HG03575 (cell line): ENCODE measurements around the gene PPP1CB.
"Not testable (repeated sequence)": the region's sequence is repeated elsewhere in the genome, so short reads cannot be mapped to it uniquely, and the experiment has no call there.

Experiments
- ATAC-seq: cut with Tn5 transposase; IDR thresholded peaks from one replicate; pipeline ENCODE4 v1.9.1; 2021; ENCODE audit not compliant: unreplicated experiment, insufficient number of reproducible peaks, low FRiP score; ENCODE audit errors: extremely low read depth

The PPP1CB gene

DNA sequence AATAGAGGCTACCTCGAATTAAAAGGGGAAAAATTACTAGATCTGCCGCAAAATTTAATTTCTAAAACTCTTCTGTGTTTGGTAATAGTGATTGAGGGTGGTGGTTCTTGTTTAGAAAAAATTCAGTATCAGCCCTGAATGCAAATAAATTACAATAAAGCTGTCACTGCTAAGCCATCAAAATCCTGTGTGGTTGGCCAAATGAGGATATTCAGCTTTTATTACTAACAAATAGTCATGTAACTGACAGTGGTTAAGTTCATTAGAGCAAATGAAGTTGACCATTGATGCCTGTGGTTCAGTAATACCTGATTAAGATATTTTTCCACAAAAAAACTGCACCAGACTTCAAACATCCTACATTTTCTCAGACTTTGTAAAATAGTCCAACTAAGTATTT is 14.4 kb downstream of the PPP1CB start:
- no peak for ATAC-seq

DNA sequence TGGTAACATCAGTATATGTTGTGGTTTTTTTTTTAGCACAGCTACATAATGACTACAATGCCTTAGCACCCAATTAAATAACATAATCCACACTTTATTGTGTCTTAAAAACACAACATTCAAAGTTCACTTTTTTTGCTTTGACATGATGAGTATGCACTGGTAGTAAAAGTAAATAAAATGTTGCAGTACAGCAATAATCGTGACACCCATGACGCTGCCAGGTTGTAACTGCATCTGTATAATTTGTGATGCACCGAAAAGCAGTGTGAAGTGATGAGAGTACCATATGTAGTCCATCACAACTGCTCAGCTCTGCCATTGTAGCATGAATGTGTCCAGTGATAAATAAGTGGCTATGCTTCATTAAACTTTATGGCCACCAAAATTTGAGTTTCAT is 15.7 kb downstream of the PPP1CB start:
- no peak for ATAC-seq

DNA sequence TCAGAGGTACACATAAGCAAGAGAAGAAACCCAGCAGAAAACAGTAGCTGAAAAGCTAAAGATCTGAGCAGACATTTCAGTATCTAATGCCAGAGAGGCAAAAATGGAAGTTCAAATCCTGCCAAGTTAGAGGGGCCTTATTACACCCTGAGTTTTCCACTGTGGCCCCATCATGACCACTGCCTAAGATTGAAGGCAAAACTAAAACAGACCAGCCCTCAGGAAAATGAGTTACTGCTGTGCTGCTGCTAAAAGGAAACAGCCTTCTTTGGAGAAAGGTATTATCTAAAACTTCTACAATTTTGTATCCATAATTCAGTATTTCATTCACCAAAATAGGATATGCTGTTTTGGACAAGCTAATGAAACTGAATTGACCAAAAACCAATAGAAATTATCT is 16.8 kb downstream of the PPP1CB start:
- ATAC-seq, result no peak

DNA sequence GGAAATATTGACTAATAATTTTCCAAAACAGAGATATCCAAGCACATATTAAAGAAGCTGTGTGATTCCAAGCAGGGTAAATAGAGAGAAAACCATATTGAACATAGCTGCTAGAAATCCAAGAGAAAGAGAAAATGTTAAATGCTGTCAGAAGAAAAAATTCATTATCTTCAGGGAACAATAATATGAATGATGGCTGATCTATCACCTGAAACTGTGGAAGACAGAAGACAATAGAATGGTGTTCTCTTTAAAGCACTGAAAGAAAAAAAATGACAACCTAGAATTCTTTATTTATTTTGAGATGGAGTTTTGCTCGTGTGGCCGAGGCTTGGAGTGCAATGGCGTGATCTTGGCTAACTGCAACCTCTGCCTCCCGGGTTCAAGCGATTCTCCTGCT is 17.3 kb downstream of the PPP1CB start:
- ATAC-seq, result no peak

DNA sequence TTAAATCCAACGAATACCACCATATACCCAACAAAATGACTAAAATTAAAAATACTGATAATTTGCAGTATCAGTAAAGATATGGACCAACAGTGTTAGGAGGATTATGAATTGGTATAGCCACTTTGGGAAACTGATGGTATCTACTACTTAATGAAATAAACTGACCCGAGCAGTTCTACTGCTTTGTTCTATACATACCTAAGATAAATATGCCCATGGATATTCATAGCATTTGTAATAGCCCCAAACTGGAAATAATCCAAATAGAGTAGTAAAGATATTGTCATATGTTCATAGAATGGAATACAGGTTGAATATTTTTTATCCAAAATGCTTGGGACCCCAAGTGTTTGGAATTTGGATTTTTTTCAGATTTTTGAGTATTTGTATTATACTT is 20.7 kb downstream of the PPP1CB start:
- ATAC-seq, result no peak

DNA sequence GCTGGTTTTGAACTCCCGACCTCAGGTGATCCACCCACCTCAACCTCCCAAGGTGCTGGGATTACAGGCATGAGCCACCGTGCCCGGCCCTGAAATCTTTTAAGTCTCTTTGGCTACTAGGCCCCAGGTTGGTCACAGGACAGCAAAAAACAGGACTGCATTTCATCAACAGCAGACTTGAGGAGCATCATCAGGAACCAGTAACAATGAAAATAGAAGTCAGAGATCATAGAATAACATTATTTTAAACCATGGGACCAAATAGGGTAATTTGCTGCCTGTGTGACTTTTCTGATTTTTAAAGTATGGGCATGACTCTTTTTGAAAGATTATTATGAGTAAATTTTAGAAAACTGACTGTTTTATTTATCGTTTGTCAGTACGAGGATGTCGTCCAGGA is 24.8 kb downstream of the PPP1CB start:
- ATAC-seq, result no peak

DNA sequence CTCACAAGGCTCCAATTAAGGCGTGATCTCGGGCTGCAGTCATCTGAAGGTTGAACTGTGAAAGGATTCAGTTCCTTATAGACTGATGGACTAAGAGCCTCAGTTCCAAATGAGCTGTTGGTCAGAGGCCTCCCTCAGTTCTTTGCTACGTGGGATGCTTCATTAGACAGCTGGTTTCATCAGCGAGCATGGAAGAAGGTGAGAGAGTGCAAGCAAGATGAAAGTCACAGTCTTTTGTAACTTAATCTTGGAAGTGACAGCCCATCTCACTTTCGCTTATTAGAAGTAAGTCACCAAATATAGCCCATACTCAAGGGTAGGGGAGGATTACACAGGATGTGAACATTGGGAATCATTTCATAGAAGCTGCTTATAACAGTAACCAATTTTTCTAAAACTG is 26.8 kb downstream of the PPP1CB start:
- no peak for ATAC-seq

DNA sequence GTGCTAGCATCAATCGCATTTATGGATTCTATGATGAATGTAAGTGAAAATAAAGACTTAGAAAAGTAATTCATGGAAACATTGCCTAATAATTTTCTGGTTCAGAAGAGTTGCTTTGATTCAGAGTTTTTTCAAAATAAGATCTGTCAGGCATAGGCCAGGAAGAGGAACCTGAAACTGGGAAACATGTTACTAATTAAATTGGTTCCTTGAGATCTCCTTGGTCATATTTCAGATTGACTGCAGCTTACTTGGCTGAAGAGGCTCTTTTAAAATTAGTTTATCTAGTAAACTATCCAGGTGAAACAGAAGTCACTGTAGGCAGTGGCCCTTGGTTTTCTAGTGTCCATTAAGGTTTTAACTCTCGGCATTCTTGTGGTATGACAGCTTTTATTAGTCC is 27.4 kb downstream of the PPP1CB start:
- ATAC-seq, result no peak

DNA sequence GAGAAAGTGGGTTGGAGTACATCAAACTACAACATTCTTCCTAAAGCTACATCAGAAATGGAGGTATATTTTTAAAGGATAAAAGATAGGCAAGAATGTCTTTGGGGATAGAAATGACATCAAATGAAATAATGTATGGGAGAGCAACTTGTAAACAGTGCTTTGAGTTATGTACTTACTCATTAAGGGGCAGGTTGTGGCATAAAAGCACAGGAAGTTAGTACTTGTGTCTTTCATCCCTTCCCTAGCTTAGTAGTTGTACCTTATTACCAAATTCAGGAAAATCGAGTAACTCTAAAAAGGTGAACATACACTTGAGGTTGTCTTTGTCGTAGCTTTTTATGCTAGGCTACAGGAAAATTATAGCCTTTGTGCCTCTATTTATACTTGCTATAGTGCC is 28.9 kb downstream of the PPP1CB start:
- ATAC-seq, result no peak

DNA sequence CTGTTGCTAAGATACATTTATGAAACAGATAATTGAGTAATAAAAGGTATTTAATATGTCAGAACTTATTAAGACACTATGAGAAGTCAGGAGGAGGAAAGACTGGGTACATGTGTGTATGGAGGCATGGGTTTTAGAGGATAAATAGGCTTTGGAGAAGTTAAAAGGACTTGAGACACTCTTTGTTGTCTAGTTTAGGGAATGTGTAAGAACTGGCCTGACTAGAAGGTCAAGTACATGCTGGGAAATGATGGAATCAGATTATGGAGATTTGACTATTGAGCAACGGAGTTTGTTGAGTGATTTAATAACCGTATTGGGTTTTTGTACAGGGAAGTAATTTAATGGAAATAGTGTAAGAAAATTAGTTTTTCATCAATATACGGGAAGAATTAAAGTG is 30.8 kb downstream of the PPP1CB start:
- ATAC-seq, result no peak

DNA sequence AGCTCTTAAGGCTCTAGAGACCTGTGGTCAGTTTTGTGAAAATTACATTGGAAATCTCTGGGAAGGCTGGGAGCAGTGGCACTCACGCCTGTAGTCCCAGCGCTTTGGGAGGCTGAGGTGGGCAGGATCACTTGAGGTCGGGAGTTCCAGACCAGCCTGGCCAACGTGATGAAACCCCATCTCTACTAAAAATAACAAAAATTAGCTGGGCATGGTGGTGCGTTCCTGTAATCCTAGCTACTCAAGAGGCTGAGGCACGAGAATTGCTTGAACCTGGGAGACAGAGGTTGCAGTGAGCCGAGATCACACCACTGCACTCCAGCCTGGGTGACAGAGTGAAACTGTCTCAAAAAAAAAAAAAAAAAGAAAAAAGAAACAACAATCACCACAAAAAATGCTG is 32.9 kb downstream of the PPP1CB start:
- not testable (repeated sequence) for ATAC-seq

DNA sequence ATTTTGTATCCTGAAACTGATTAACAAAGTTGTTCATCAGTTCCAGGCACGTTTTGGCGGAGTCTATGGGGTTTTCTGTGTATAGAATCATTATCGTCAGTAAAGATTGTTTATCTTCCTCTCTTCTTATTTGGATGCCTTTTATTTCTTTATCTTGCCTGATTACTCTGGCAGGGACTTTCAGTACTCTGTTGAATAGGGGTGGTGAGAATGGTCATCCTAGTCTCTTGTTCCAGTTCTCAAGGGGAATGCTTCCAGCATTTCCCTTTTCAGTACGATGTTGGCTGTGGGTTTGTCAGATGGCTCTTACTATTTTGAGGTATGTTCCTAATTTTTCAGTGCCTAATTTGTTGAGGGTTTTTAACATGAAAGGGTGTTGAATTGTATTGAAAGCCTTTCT is 45.0 kb downstream of the PPP1CB start:
- no peak for ATAC-seq

DNA sequence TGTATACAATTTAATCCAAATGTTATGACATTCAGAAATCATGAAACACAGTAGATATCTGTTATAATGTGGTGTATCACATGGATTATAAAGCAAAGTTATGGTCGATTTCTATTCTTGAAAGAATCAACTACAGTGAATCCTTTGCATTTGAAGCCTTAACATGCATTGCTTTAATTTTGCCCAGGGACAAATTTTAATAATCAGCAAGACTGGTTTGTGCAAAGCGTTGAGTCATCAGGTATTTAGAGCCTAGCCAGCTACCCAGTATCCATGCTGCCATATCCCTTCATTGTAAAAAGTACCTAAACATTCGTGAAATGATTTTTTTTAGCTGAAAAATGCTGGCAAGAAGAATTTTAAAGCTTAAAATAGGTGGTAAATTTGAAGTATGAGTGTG is 50.1 kb downstream of the PPP1CB start:
- ATAC-seq, result no peak

DNA sequence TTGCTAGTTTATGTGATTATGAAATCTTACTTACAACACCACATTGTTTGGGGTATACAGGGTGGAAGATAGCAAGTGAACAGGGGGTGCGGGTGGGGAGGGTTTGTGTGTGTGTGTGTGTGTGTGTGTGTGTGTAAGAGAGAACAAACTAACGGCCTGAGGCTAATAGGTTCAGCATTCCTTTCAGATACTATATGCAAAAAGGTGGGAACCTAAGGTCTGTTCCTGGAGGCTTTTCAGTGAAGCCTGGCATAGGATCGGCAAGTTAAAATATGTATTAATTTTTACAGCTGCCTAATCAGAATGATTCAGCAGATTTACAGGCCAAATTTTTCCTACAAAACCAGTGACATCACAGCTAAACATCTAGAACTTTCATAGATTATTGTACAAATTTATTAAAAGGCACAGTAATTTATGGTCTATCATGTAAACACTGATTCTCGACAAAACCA is 51.4 kb downstream of the PPP1CB start:
- ATAC-seq, result no peak

DNA sequence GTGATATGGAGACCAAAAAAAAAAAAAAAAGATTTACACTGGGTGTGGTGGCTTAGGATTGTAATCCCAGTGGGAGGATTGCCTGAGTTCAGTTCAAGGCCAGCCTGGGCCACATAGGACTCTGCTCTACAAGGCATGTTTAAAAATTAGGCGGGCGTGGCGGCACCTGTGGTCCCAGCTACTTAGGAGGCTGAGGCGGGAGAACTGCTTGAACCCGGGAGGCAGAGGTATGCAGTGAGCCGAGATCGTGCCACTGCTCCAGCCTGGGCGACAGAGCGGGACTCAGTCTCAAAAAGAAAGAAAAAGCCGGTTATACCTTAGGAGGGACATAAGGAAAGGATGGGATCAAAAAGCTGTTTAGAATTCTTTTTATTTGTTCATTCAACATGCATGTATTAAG is 58.3 kb downstream of the PPP1CB start:
- ATAC-seq, result no peak

DNA sequence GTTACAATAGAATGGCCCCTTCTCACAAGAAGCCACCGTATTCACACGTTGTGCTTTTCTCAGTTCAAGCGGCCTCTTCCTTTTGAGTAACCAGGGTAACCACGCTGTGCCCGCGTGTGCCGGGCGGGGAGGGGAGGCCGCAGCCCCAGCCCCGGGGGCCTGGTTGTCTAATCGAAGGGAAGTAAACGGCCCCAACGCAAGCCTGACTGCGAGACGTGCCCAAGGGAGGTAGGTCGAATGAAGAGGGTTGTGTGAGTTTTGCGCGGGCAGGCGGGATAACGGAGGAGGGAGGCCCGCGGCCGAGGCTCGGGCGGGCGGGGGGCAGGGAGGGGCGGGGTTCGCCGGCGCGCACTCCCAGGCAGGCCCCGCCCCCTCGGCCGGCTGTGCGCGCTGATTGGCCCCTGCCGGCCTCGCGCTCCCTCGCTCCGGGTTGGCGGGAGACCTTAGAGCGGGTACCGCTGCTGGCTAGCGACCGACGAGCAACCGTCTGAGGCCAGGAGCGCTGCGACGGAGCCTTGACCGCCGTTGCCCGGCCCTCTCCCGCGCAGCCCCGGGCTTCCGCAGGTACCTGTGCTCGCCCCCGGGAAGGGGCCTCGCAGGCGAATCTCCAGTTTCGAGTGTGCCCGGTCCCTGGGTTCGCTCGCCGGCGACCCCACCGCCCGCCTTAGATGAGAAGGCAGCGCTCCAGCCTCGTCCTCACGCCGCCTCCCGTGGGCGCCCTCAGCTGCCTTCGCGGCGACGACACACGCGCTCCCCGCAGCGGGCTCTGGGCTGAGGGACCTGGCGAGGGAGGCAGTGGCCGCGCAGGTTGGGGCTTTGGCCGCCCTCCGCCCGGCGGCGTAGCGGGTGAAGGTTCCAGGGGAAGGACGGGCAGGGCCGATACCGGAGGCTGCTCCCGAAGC is 59.0 kb downstream of the PPP1CB start, which contains the start of gene SPDYA:
TSS of gene SPDYA (plus strand) at position 451 of the 902 bp plus-strand sequence. CDS start 5,181 bp downstream, outside the sequence.
- ATAC-seq, result no peak

DNA sequence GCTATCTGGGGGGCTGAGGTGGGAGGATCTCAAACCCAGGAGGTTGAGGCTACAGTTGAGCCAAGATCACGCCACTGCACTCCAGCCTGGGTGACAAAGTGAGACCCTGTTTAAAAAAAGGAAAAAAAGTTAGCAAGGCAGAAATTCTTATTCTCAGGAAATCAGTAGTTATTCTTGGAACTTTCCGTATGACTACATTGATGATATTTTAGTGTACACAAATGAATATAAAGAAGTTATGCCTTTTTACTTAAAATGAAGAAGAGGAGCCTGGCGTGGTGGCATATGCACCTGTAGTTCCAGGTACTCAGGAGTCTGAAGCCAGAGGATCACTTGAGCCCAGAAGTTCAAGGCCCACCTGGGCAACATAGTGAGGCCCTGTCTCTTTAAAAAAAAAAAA is 66.4 kb downstream of the PPP1CB start:
- ATAC-seq, result no peak

DNA sequence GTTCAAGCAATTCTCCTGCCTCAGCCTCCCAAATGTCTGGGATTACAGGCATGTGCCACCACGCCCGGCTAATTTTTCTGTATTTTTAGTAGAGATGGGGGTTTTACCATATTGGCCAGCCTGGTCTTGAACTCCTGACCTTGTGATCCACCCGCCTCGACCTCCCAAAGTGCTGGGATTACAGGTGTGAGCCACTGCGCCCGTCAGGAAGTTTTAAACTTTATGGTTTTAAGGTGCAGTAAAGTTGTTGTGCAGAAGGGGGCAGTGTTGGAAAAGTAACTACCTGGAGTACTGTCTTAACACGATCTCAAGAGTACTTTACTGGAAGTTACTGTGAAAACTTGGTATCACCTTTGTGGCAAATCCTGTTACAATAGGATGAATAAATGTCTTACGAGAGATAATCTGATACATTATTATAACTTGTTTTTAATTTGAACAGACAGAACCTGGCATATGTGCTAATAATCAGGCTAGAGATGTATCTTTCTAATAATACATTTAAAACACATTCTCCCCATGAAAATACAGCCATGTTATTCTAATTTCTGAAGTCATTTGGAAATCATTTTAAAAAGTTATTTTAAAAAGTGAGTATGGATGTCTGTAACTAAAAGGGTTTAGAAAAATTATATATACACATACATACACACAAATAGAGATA is 69.8 kb downstream of the PPP1CB start:
- ATAC-seq, result no peak

DNA sequence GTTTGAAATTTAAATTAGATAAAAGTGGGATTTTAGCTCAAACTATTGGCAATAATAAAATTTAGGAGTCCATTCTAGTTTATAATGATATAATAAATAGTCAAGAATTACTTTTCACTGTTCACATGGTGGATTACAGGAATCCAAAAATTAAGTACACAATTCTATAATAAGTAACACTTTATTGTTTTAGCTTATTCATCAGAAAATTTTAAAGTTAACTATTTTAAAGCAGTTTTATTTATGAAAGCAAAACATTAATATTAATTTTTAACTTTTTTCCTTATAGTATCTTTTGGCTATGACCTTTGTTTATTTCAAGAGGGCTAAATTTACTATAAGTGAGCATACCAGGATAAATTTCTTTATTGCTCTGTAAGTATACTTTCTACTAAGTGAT is 70.4 kb downstream of the PPP1CB start:
- no peak for ATAC-seq

DNA sequence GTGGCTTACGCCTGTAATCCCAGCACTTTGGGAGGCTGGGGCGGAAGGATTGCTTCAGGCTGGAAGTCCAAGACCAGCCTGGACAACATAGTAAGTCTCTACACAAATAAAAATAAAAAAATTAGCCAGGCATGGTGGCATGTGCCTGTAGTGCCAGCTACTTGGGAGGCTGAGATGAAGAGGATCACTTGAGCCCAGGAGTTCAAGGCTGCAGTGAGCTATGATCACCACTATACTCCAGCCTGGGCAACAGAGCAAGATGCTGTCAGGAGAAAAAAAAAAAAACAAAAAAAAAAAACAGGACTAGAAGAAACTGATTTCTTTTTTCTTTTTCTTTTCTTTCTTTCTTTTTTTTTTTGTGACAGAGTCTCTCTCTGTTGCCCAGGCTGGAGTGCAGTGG is 72.6 kb downstream of the PPP1CB start:
- ATAC-seq, result no peak
